ENCODE measurements around the gene PTGR3. TPM values are rescaled to one million over a fixed set of nuclear protein-coding genes. Genes with fewer than 3 reads are reported as not detected.
"Not testable (repeated sequence)": the region's sequence is repeated elsewhere in the genome, so short reads cannot be mapped to it uniquely, and the experiment has no call there.

PTGR3 gene
- total and polyA plus RNA-seq, 4 donors, result 10.1 to 22.2 (median 21.4) TPM

DNA sequence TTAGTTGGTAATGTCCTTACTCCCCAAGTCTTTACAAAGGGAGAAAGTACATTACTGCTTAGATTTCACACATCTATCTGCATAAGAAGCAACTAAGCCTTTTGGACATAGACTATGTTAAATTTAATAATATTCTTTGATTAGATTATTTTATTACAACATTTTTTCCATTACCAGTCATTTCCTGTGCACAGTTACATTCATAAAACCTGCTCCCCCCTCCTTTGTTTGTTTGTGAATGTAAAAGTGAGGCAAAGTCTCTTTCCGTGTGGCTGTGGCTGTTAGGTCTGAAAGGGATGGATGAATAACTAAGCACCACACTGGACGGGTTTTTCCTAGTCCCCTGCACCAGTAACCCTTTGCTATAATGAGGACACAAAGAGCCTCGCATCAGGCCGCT is 9.6 kb downstream of the PTGR3 start:
- peaks cover 8 to 27% (median 14%) of the 10 kb centered on the region in 4 donors for H3K36me3 ChIP-seq (ENCODE audit: control insufficient read depth in 4 of 4, insufficient read depth in 4 of 4, low read length in 4 of 4)
- TF ChIP-seq CTCF (IDR thresholded peaks at IDR 0.05; ENCODE audit: control extremely low read depth, extremely low read depth), result no peak
- no peak overlapping the region for H3K9ac ChIP-seq (ENCODE audit: insufficient read depth in 1 of 2, low read length in 2 of 2)
- H3K9me3 ChIP-seq (ENCODE audit: control insufficient read depth in 4 of 4, insufficient read depth in 3 of 4, low read length in 3 of 4), result no peaks in the 10 kb centered on the region
- DNase-seq, result no peak
- peaks cover 0 to 2% (median 0%) of the 10 kb centered on the region in 3 donors for H3K27me3 ChIP-seq (ENCODE audit: control insufficient read depth in 3 of 3, insufficient read depth in 3 of 3, low read length in 2 of 3)
- H3K27ac ChIP-seq (ENCODE audit: low read depth in 1 of 2, low read length in 1 of 2), result no peak overlapping the region
- WGBS, 2 donors, result 71 to 88% methylated on average over 4 of the region's 4 CpGs
- H3K4me1 ChIP-seq (ENCODE audit: control insufficient read depth in 5 of 5, insufficient read depth in 5 of 5, low read length in 5 of 5), result peaks cover 7 to 51% (median 11%) of the 10 kb centered on the region in 5 donors
- no peak overlapping the region for H3K4me3 ChIP-seq
- no peak for ATAC-seq (ENCODE audit: insufficient read depth, low FRiP score)

DNA sequence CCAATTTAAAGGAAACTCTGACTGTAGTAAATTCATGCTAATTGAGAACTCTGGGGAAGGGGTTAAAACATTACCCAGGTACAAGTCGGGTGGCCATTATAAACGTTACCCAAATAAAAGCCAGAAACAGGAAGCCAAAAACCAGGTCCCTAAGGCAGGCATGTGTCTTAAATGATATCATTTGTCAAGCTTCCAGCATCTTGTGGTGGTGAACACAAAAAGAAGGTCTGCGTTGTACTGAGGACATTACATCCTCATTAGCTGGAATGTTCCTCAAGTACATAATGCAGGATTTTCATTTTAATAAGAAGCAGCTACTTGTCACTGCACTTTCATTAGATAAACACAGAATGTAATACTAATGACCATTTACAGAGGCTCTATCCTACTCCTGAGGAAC is 10.9 kb downstream of the PTGR3 start:
- DNase-seq (no peak), ATAC-seq (ENCODE audit: insufficient read depth, low FRiP score) (no peak)
- WGBS, 2 donors, result 11 to 25% methylated on average over 3 of the region's 3 CpGs
- Histone ChIP-seq H3K4me3 (no peak overlapping the region), H3K27ac (ENCODE audit: low read depth in 1 of 2, low read length in 1 of 2) (no peak overlapping the region), H3K4me1 (ENCODE audit: control insufficient read depth in 5 of 5, insufficient read depth in 5 of 5, low read length in 5 of 5) (peaks cover 3 to 40% (median 6%) of the 10 kb centered on the region in 5 donors), H3K27me3 (ENCODE audit: control insufficient read depth in 3 of 3, insufficient read depth in 3 of 3, low read length in 2 of 3) (no peaks in the 10 kb centered on the region), H3K9me3 (ENCODE audit: control insufficient read depth in 4 of 4, insufficient read depth in 3 of 4, low read length in 3 of 4) (no peaks in the 10 kb centered on the region), H3K9ac (ENCODE audit: insufficient read depth in 1 of 2, low read length in 2 of 2) (no peak overlapping the region), H3K36me3 (ENCODE audit: control insufficient read depth in 4 of 4, insufficient read depth in 4 of 4, low read length in 4 of 4) (peaks cover 8 to 27% (median 14%) of the 10 kb centered on the region in 4 donors)
- TF ChIP-seq CTCF (IDR thresholded peaks at IDR 0.05; ENCODE audit: control extremely low read depth, extremely low read depth), result no peak

DNA sequence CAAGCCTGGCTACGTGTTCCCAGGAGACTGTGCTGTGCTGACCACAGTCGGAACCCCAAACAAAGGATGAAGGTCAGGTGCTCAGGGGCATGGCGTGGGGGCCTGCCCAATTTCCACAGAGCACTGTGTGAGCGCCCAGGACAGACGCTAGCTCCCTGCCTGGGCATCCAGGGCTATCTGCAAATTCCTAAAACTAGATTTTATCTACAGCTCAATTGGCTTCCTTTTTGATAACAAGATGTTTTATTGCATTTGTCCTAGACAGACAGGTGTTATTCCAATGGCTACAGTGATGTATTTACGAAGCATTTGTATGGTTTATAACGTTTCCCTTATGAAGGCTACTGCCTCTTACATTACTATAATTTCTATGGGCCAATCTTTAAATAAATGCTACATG is 16.0 kb downstream of the PTGR3 start:
- H3K27ac ChIP-seq (ENCODE audit: low read depth in 1 of 2, low read length in 1 of 2), result no peak overlapping the region
- no peak overlapping the region for H3K9ac ChIP-seq (ENCODE audit: insufficient read depth in 1 of 2, low read length in 2 of 2)
- no peak for TF ChIP-seq CTCF (IDR thresholded peaks at IDR 0.05; ENCODE audit: control extremely low read depth, extremely low read depth)
- H3K36me3 ChIP-seq (ENCODE audit: control insufficient read depth in 4 of 4, insufficient read depth in 4 of 4, low read length in 4 of 4), result peaks cover 0 to 4% (median 2%) of the 10 kb centered on the region in 4 donors
- WGBS, 2 donors, result 77 to 85% methylated on average over 7 of the region's 7 CpGs
- H3K27me3 ChIP-seq (ENCODE audit: control insufficient read depth in 3 of 3, insufficient read depth in 3 of 3, low read length in 2 of 3), result no peaks in the 10 kb centered on the region
- no peak for DNase-seq
- H3K4me1 ChIP-seq (ENCODE audit: control insufficient read depth in 5 of 5, insufficient read depth in 5 of 5, low read length in 5 of 5), result peaks cover 0 to 2% (median 0%) of the 10 kb centered on the region in 5 donors
- H3K4me3 ChIP-seq, result no peak overlapping the region
- H3K9me3 ChIP-seq (ENCODE audit: control insufficient read depth in 4 of 4, insufficient read depth in 3 of 4, low read length in 3 of 4), result no peaks in the 10 kb centered on the region
- ATAC-seq (ENCODE audit: insufficient read depth, low FRiP score), result no peak

DNA sequence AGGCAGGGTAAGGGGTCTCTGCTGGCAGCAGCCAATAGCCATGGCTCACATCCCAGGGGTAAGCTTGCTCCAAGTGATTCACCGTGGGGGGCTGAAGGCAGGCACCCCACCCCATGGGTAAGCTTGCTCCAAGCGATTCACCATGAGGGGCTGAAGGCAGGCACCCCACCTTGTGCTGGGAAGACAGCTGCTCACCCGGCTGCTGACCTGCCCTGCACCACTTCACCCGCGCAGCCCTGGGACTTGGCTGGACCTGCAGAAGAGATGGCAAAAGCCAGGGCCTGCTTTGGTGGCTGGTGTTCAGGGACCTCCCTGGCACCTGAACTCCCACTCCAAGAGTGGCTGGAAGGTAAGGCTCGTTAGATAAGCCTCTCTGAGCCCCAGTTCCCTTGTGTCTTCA is 19.2 kb downstream of the PTGR3 start:
- DNase-seq (no peak), ATAC-seq (ENCODE audit: insufficient read depth, low FRiP score) (no peak)
- WGBS, 2 donors, result 96 to 100% methylated on average over 6 of the region's 6 CpGs
- H3K36me3 ChIP-seq (ENCODE audit: control insufficient read depth in 4 of 4, insufficient read depth in 4 of 4, low read length in 4 of 4), result peaks cover 0 to 4% (median 0%) of the 10 kb centered on the region in 4 donors
- H3K4me3 ChIP-seq, result no peak overlapping the region
- H3K27ac ChIP-seq (ENCODE audit: low read depth in 1 of 2, low read length in 1 of 2), result no peak overlapping the region
- H3K9me3 ChIP-seq (ENCODE audit: control insufficient read depth in 4 of 4, insufficient read depth in 3 of 4, low read length in 3 of 4), result no peaks in the 10 kb centered on the region
- no peaks in the 10 kb centered on the region for H3K4me1 ChIP-seq (ENCODE audit: control insufficient read depth in 5 of 5, insufficient read depth in 5 of 5, low read length in 5 of 5)
- TF ChIP-seq CTCF (IDR thresholded peaks at IDR 0.05; ENCODE audit: control extremely low read depth, extremely low read depth), result no peak
- no peak overlapping the region for H3K9ac ChIP-seq (ENCODE audit: insufficient read depth in 1 of 2, low read length in 2 of 2)
- H3K27me3 ChIP-seq (ENCODE audit: control insufficient read depth in 3 of 3, insufficient read depth in 3 of 3, low read length in 2 of 3), result no peaks in the 10 kb centered on the region

DNA sequence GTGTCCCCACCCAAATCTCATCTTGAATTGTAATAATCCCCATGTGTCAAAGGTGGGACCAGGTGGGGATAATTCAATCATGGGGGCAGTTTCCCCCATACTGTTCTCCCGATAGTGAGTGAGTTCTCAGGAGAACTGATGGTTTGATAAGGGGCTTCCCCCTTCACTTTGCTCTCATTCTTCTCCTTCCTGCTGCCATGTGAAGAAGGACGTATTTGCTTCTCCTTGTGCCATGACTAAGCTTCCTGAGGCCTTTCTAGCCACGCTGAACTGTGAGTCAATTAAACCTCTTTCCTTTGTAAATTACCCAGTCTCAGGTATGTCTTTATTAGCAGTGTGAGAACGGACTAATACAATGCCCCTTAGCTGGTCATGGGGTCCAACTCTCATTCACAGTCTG is 21.2 kb downstream of the PTGR3 start:
- whole genome bisulfite sequencing, 2 donors, result 48 to 77% methylated on average over 4 of the region's 4 CpGs
- not testable (repeated sequence) for DNase-seq

More for the DNA sequence above, 21.2 kb downstream of the PTGR3 start:
- not testable (repeated sequence) for H3K27me3 ChIP-seq (ENCODE audit: control insufficient read depth in 3 of 3, insufficient read depth in 3 of 3, low read length in 2 of 3); H3K36me3 ChIP-seq (ENCODE audit: control insufficient read depth in 4 of 4, insufficient read depth in 4 of 4, low read length in 4 of 4); H3K27ac ChIP-seq (ENCODE audit: low read depth in 1 of 2, low read length in 1 of 2); ATAC-seq (ENCODE audit: insufficient read depth, low FRiP score); H3K4me1 ChIP-seq (ENCODE audit: control insufficient read depth in 5 of 5, insufficient read depth in 5 of 5, low read length in 5 of 5); H3K9ac ChIP-seq (ENCODE audit: insufficient read depth in 1 of 2, low read length in 2 of 2); H3K9me3 ChIP-seq (ENCODE audit: control insufficient read depth in 4 of 4, insufficient read depth in 3 of 4, low read length in 3 of 4); H3K4me3 ChIP-seq

Data from lung (tissue), 12 donors.